Skeletal muscle tissue (tissue), 4 donors: Measurements from ENCODE around the gene KLHDC8A. TPM values are rescaled to one million over a fixed set of nuclear protein-coding genes. Genes with fewer than 3 reads are reported as not detected.

Experiments
- H3K27ac ChIP-seq: one replicate; pipeline ENCODE4 v1.7.0; 2013; ENCODE audit warnings: mild to moderate bottlenecking, low read depth, low read length, inconsistent platforms
- H3K27me3 ChIP-seq, 3 donors: one replicate each; pipeline ENCODE4 v1.7.0; 2013; ENCODE audit warnings: low read length in 3 of 3; ENCODE audit not compliant: control insufficient read depth in 3 of 3, insufficient read depth in 3 of 3
- H3K36me3 ChIP-seq, 3 donors: one replicate each; pipeline ENCODE4 v1.7.0; 2013; ENCODE audit warnings: low read length in 3 of 3; ENCODE audit not compliant: control insufficient read depth in 3 of 3, insufficient read depth in 3 of 3
- H3K4me1 ChIP-seq, 3 donors: one replicate each; pipeline ENCODE4 v1.7.0; 2013; ENCODE audit warnings: low read length in 3 of 3, mild to moderate bottlenecking in 3 of 3; ENCODE audit not compliant: control insufficient read depth in 3 of 3, insufficient read depth in 3 of 3
- H3K4me3 ChIP-seq, 3 donors: one replicate each; pipeline ENCODE4 v1.7.0; 2013; ENCODE audit warnings: low read length in 3 of 3
- H3K9ac ChIP-seq, 3 donors: one replicate each; pipeline ENCODE4 v1.7.0; 2013; ENCODE audit warnings: low read length in 3 of 3, mild to moderate bottlenecking in 3 of 3, moderate library complexity in 2 of 3, low read depth in 1 of 3
- H3K9me3 ChIP-seq, 3 donors: one replicate each; pipeline ENCODE4 v1.7.0; 2013; ENCODE audit warnings: low read length in 3 of 3; ENCODE audit not compliant: control insufficient read depth in 3 of 3
- total RNA-seq: library from RNA; depleted of rRNA; stranded (reverse); fragments of >200 nt; gene quantifications from one replicate; pipeline ENCODE4 v1.2.3, GENCODE V29; 2014
- donor health status: Osteomylitis.

KLHDC8A gene
- total RNA-seq, 1 donor from 2014 or later: 0.52 TPM

- H3K9me3 ChIP-seq: no peaks in the 10 kb centered on the region
- H3K36me3 ChIP-seq: no peaks in the 10 kb centered on the region
- H3K4me3 ChIP-seq: no peak overlapping the region
- H3K27me3 ChIP-seq: peaks cover 26 to 39% (median 26%) of the 10 kb centered on the region in 3 donors
- H3K4me1 ChIP-seq: peaks cover 5 to 9% (median 7%) of the 10 kb centered on the region in 3 donors
- no peak overlapping the region for H3K27ac ChIP-seq
- H3K9ac ChIP-seq: no peak overlapping the region
These were observed 7.9 kb downstream of the KLHDC8A start for GRCh38 chr1:205348554-205349487.

- Histone ChIP-seq H3K9ac (no peak overlapping the region), H3K4me3 (no peak overlapping the region), H3K9me3 (no peaks in the 10 kb centered on the region), H3K4me1 (peaks cover 7 to 9% (median 9%) of the 10 kb centered on the region in 3 donors), H3K27ac (no peak overlapping the region), H3K27me3 (peaks cover 37 to 55% (median 40%) of the 10 kb centered on the region in 3 donors), H3K36me3 (no peaks in the 10 kb centered on the region)
These were observed 9.7 kb downstream of the KLHDC8A start for GRCh38 chr1:205346956-205347574.

- H3K4me3 ChIP-seq: no peak overlapping the region
- H3K9me3 ChIP-seq: no peaks in the 10 kb centered on the region
- peaks cover 37 to 55% (median 40%) of the 10 kb centered on the region in 3 donors for H3K27me3 ChIP-seq
These were observed 11.0 kb downstream of the KLHDC8A start for GRCh38 chr1:205345761-205346160.

GRCh38 chr1:205344066-205344928 is 12.4 kb downstream of the KLHDC8A start:
- Histone ChIP-seq H3K27me3 (peaks cover 37 to 55% (median 40%) of the 10 kb centered on the region in 3 donors), H3K9me3 (no peaks in the 10 kb centered on the region), H3K36me3 (no peaks in the 10 kb centered on the region), H3K4me1 (peaks cover 7 to 9% (median 8%) of the 10 kb centered on the region in 3 donors), H3K9ac (no peak overlapping the region), H3K4me3 (peak overlapping the region in 1 of 3 donors; percentile 46), H3K27ac (no peak overlapping the region)

More at GRCh38 chr1:205345761-205346160, 11.0 kb downstream of the KLHDC8A start:
- no peaks in the 10 kb centered on the region for H3K36me3 ChIP-seq
- H3K9ac ChIP-seq: no peak overlapping the region
- no peak overlapping the region for H3K27ac ChIP-seq
- H3K4me1 ChIP-seq: peaks cover 7 to 9% (median 9%) of the 10 kb centered on the region in 3 donors

- peaks cover 34 to 51% (median 40%) of the 10 kb centered on the region in 3 donors for H3K27me3 ChIP-seq
- H3K9ac ChIP-seq: no peak overlapping the region
These were observed 13.2 kb downstream of the KLHDC8A start for GRCh38 chr1:205343431-205344065.

GRCh38 chr1:205342986-205343385 is 13.7 kb downstream of the KLHDC8A start:
- Histone ChIP-seq H3K27ac (no peak overlapping the region), H3K4me1 (peaks cover 5 to 9% (median 7%) of the 10 kb centered on the region in 3 donors), H3K9me3 (no peaks in the 10 kb centered on the region), H3K4me3 (no peak overlapping the region), H3K9ac (no peak overlapping the region), H3K36me3 (no peaks in the 10 kb centered on the region), H3K27me3 (peaks cover 34 to 51% (median 40%) of the 10 kb centered on the region in 3 donors)

More at GRCh38 chr1:205343431-205344065, 13.2 kb downstream of the KLHDC8A start:
- Histone ChIP-seq H3K4me1 (peaks cover 5 to 9% (median 7%) of the 10 kb centered on the region in 3 donors), H3K4me3 (peak overlapping the region in 1 of 3 donors; percentile 29), H3K27ac (no peak overlapping the region), H3K36me3 (no peaks in the 10 kb centered on the region), H3K9me3 (no peaks in the 10 kb centered on the region)

GRCh38 chr1:205340676-205341075 is 16.0 kb downstream of the KLHDC8A start:
- peaks cover 26 to 34% (median 28%) of the 10 kb centered on the region in 3 donors for H3K27me3 ChIP-seq
- no peak overlapping the region for H3K4me3 ChIP-seq
- no peak overlapping the region for H3K27ac ChIP-seq
- H3K9ac ChIP-seq: no peak overlapping the region
- H3K4me1 ChIP-seq: peaks cover 9 to 24% (median 14%) of the 10 kb centered on the region in 3 donors
- no peaks in the 10 kb centered on the region for H3K9me3 ChIP-seq
- H3K36me3 ChIP-seq: no peaks in the 10 kb centered on the region

- H3K9me3 ChIP-seq: no peaks in the 10 kb centered on the region
- H3K27me3 ChIP-seq: peaks cover 19 to 25% (median 21%) of the 10 kb centered on the region in 3 donors
- H3K9ac ChIP-seq: no peak overlapping the region
- H3K4me3 ChIP-seq: no peak overlapping the region
- H3K36me3 ChIP-seq: no peaks in the 10 kb centered on the region
- H3K27ac ChIP-seq: no peak overlapping the region
- peaks cover 10 to 30% (median 14%) of the 10 kb centered on the region in 3 donors for H3K4me1 ChIP-seq
These were observed 17.0 kb downstream of the KLHDC8A start for GRCh38 chr1:205339717-205340116.

GRCh38 chr1:205339197-205339702 is 17.5 kb downstream of the KLHDC8A start:
- peaks cover 14 to 21% (median 16%) of the 10 kb centered on the region in 3 donors for H3K27me3 ChIP-seq
- no peak overlapping the region for H3K4me3 ChIP-seq
- no peaks in the 10 kb centered on the region for H3K9me3 ChIP-seq
- H3K36me3 ChIP-seq: no peaks in the 10 kb centered on the region
- H3K9ac ChIP-seq: no peak overlapping the region
- no peak overlapping the region for H3K27ac ChIP-seq
- H3K4me1 ChIP-seq: peaks cover 7 to 26% (median 12%) of the 10 kb centered on the region in 3 donors
